Measurements from ENCODE around the gene MEIKIN. TPM values are rescaled to one million over a fixed set of nuclear protein-coding genes. Genes with fewer than 3 reads are reported as not detected.

Gene MEIKIN
- total and polyA plus RNA-seq, 9 donors = 0.29 TPM; not detected in 8

DNA sequence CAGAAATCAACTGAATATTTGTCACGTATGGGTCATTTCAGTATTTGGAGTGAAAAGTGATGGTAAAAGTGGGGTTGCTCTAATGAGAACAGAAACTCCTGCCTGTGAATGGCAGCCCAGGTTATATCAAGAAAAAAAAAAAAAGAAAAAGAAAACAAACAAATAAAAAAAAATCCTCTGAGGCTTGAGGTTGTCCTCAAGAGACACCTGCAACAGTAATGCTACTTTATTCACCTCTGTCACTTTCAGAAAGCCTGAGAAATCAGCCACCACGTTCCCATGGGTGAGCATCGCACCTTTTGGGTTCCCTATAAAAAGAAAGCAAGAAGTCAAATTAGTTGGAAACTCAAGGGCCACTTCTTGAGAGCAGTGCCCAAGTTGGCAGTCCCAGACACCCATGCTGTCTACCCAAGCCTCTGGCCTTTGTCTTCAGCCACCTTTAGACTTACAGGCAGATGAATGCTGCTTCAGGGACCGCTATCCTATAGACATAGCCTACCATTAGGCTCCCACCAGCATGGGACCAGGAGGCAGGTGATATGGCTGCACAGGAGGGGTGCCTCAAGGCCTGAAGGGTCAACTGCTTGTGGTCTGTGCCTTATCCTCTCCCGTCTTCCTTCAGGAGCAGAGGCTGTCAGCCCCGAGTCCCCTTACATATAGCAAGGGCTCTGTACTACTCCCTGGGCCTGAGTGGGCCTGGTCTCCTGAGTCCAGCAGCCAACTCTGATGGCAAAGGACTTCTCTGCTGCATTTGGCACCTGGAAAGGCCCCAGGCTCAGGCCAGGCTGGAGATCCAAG is 31.1 kb upstream of the MEIKIN start:
- 88 to 90% (median 88%) methylated on average over 6 of the region's 6 CpGs for WGBS, 3 donors

DNA sequence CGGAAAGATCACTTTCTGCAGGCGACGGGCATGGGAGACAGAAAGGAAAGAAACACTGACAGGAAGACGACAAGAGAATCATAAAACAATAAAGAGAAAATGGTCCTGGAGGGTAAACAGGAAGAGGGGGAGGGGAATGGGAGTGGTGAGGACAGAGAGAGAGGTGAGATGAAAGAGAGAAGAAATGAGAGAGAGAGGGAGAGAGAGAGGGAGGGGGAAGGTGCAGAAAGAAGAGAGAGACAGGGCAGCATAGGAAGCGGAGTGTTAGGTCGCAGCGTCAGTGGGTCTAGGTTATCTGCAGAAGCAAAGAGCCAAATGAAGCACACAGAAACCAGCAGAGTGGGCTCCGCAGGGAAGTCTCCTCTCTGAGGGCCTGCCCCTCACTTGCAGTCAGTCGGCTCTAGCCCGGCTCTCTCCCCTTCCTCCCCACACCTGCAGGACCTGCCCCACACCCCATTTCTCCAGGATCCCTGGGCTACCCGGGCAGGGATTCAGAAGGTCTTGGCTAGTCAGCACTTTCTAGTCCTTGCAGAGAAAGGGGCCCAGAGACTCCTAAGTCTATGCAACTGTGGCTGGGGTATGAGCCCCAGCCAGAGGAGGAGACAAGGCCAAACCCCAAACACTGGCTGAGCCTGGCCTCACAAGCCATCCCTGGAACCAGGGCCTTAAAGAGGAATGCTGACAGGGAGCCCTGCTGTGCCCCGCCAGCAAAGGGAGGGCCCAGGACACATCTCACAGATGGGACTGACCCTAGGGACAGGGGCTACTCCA is 29.7 kb upstream of the MEIKIN start:
- H3K4me3 ChIP-seq = no peak overlapping the region
- TF ChIP-seq POLR2A (IDR thresholded peaks at IDR 0.05) (no peak), EP300 (IDR thresholded peaks at IDR 0.05) (no peak)
- TF ChIP-seq, protein P1, sequence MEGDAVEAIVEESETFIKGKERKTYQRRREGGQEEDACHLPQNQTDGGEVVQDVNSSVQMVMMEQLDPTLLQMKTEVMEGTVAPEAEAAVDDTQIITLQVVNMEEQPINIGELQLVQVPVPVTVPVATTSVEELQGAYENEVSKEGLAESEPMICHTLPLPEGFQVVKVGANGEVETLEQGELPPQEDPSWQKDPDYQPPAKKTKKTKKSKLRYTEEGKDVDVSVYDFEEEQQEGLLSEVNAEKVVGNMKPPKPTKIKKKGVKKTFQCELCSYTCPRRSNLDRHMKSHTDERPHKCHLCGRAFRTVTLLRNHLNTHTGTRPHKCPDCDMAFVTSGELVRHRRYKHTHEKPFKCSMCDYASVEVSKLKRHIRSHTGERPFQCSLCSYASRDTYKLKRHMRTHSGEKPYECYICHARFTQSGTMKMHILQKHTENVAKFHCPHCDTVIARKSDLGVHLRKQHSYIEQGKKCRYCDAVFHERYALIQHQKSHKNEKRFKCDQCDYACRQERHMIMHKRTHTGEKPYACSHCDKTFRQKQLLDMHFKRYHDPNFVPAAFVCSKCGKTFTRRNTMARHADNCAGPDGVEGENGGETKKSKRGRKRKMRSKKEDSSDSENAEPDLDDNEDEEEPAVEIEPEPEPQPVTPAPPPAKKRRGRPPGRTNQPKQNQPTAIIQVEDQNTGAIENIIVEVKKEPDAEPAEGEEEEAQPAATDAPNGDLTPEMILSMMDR (IDR thresholded peaks at IDR 0.05) = no peak
- no peaks in the 10 kb centered on the region for H3K27me3 ChIP-seq
- peak in 1 of 5 donors; percentile 13 for DNase-seq
- H3K36me3 ChIP-seq = no peaks in the 10 kb centered on the region
- intact Hi-C loops (cut with DNase I) = no loop called here
- H3K4me1 ChIP-seq (ENCODE audit: insufficient read depth) = no peaks in the 10 kb centered on the region
- no peak overlapping the region for H3K27ac ChIP-seq
- H3K9me3 ChIP-seq = no peaks in the 10 kb centered on the region
- WGBS, 3 donors = 28 to 51% (median 29%) methylated on average over 12 of the region's 12 CpGs

More for the DNA sequence above, 31.1 kb upstream of the MEIKIN start:
- Histone ChIP-seq H3K36me3 (no peaks in the 10 kb centered on the region), H3K4me3 (no peak overlapping the region), H3K9me3 (no peaks in the 10 kb centered on the region), H3K4me1 (ENCODE audit: insufficient read depth) (no peaks in the 10 kb centered on the region), H3K27me3 (no peaks in the 10 kb centered on the region), H3K27ac (no peak overlapping the region)
- DNase-seq = no peak
- TF ChIP-seq, protein P1 (IDR thresholded peaks at IDR 0.05) = no peak
- TF ChIP-seq EP300 (IDR thresholded peaks at IDR 0.05) = no peak
- no peak for TF ChIP-seq POLR2A (IDR thresholded peaks at IDR 0.05)
- intact Hi-C loops (cut with DNase I) = no loop called here

DNA sequence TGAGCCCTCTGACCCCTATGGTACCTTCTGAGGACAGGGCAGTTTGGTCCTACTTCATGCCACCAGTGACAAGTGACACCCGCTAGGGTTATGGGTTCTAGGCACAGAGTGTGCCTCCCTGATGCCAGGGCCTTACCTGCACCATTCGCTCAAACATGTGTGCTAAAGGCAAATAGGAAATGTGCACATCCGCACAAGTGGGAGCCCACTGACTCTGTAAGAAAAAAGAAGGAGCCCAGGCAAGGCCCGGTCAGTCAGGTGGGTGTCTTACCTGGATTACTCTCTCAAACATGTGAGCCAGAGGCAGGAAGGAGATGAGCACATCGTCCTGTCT is 29.1 kb upstream of the MEIKIN start:
- peak in 1 of 5 donors; percentile 13 for DNase-seq
- Histone ChIP-seq H3K27me3 (no peaks in the 10 kb centered on the region), H3K36me3 (no peaks in the 10 kb centered on the region), H3K4me3 (no peak overlapping the region), H3K4me1 (ENCODE audit: insufficient read depth) (no peaks in the 10 kb centered on the region), H3K27ac (no peak overlapping the region), H3K9me3 (no peaks in the 10 kb centered on the region)
- TF ChIP-seq EP300 (IDR thresholded peaks at IDR 0.05) (no peak), POLR2A (IDR thresholded peaks at IDR 0.05) (no peak)
- TF ChIP-seq, protein P1 (IDR thresholded peaks at IDR 0.05) = no peak
- WGBS, 3 donors = 63 to 69% (median 68%) methylated on average over 5 of the region's 5 CpGs
- intact Hi-C loops (cut with DNase I) = no loop called here

DNA sequence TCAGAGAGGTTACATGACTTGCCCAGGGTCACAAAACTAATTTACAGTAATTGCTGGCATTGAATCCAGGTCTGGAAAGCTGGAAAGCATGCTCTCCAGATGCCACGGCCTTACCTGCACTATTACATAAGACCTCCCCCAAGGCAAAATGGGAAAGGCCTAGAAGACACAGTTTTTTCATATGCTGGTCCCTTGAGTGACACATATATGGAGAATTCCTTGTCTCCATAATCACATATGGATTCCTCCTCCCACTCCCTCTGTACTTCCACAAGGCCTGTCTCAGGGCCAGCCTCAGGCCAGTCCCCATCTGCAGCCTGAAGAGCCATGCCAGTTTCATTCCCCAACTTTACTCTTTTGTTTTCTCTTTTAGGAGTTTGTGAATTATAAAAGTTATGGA is 28.6 kb upstream of the MEIKIN start:
- Histone ChIP-seq H3K27ac (no peak overlapping the region), H3K36me3 (no peaks in the 10 kb centered on the region), H3K9me3 (no peaks in the 10 kb centered on the region), H3K4me1 (ENCODE audit: insufficient read depth) (no peaks in the 10 kb centered on the region), H3K27me3 (no peaks in the 10 kb centered on the region), H3K4me3 (no peak overlapping the region)
- intact Hi-C loops (cut with DNase I) = no loop called here
- no peak for DNase-seq
- TF ChIP-seq, protein P1 (IDR thresholded peaks at IDR 0.05) = no peak
- TF ChIP-seq EP300 (IDR thresholded peaks at IDR 0.05) = no peak
- TF ChIP-seq POLR2A (IDR thresholded peaks at IDR 0.05) = no peak
- 56 to 95% (median 79%) methylated on average over 1 of the region's 1 CpG for WGBS, 3 donors

All from ovary (tissue), 9 donors.